Progenitor cell of endocrine pancreas (in vitro differentiated cells): ENCODE results near the gene SND1. TPM values are rescaled to one million over a fixed set of nuclear protein-coding genes. Genes with fewer than 3 reads are reported as not detected.
A peak's percentile ranks its signal among the peaks of the same experiment; 100 is the strongest.
"Not testable (repeated sequence)": the region's sequence is repeated elsewhere in the genome, so short reads cannot be mapped to it uniquely, and the experiment has no call there.

ENCODE experiments used
- DNase-seq: peaks from one replicate; pipeline ENCODE4 v3.0.0; 2021; ENCODE audit warnings: low spot score; ENCODE audit not compliant: unreplicated experiment
- H3K27ac Mint-ChIP-seq: 2 replicates; pipeline ENCODE4 v1.8.0; 2021; ENCODE audit warnings: mild to moderate bottlenecking, moderate library complexity, mixed read lengths
- H3K27me3 Mint-ChIP-seq: 2 replicates; pipeline ENCODE4 v1.8.0; 2021; ENCODE audit warnings: mixed read lengths
- H3K36me3 Mint-ChIP-seq: 2 replicates; pipeline ENCODE4 v1.8.0; 2022; ENCODE audit warnings: mixed read lengths; ENCODE audit not compliant: insufficient read depth
- H3K4me1 Mint-ChIP-seq: 2 replicates; pipeline ENCODE4 v1.8.0; 2021; ENCODE audit warnings: low read depth, mixed read lengths
- H3K4me3 Mint-ChIP-seq: 2 replicates; pipeline ENCODE4 v1.8.0; 2021; ENCODE audit warnings: low read depth, mild to moderate bottlenecking, moderate library complexity, mixed read lengths
- H3K9me3 Mint-ChIP-seq: 2 replicates; pipeline ENCODE4 v1.8.0; 2021; ENCODE audit warnings: low read depth, mixed read lengths
- CTCF ChIP-seq: fragments of 200-600 bp; sonication (generic); IDR thresholded peaks from one replicate; pipeline ENCODE4 v1.5.0; 2021; ENCODE audit warnings: antibody characterized with exemption, mild to moderate bottlenecking; ENCODE audit not compliant: unreplicated experiment
- total RNA-seq: library from RNA; stranded (reverse); gene quantifications from 2 replicates; pipeline ENCODE4 v1.2.1, GENCODE V29; 2021

SND1 gene
- total RNA-seq, 1 donor from 2014 or later: 213 TPM

GRCh38 chr7:128102490-128103291 lies 450.7 kb downstream of the SND1 start:
- no peak for DNase-seq
- Mint-ChIP-seq H3K27me3 (peaks cover 61% of the 10 kb centered on the region), H3K27ac (no peak overlapping the region), H3K36me3 (peaks cover 2% of the 10 kb centered on the region), H3K4me1 (peaks cover 3% of the 10 kb centered on the region), H3K4me3 (no peak overlapping the region), H3K9me3 (no peaks in the 10 kb centered on the region)
- no peak for TF ChIP-seq CTCF

- peak overlapping the region; percentile 74 for H3K27ac Mint-ChIP-seq
- TF ChIP-seq CTCF: no peak
- no peaks in the 10 kb centered on the region for H3K9me3 Mint-ChIP-seq
- H3K27me3 Mint-ChIP-seq: peaks cover 67% of the 10 kb centered on the region
- DNase-seq: no peak
- peaks cover 3% of the 10 kb centered on the region for H3K4me1 Mint-ChIP-seq
- H3K4me3 Mint-ChIP-seq: peak overlapping the region; percentile 56
- peaks cover 2% of the 10 kb centered on the region for H3K36me3 Mint-ChIP-seq
These were observed 451.6 kb downstream of the SND1 start for GRCh38 chr7:128103498-128104107.

GRCh38 chr7:128104108-128104742 lies 452.2 kb downstream of the SND1 start:
- Mint-ChIP-seq H3K4me3 (peak overlapping the region; percentile 60), H3K4me1 (peaks cover 3% of the 10 kb centered on the region), H3K9me3 (no peaks in the 10 kb centered on the region), H3K27me3 (peaks cover 73% of the 10 kb centered on the region), H3K36me3 (peaks cover 2% of the 10 kb centered on the region), H3K27ac (peak overlapping the region; percentile 39)
- TF ChIP-seq CTCF: no peak
- DNase-seq: no peak

GRCh38 chr7:128105228-128106022 lies 453.4 kb downstream of the SND1 start:
- Mint-ChIP-seq H3K4me3 (no peak overlapping the region), H3K4me1 (peaks cover 3% of the 10 kb centered on the region), H3K9me3 (no peaks in the 10 kb centered on the region), H3K36me3 (peaks cover 2% of the 10 kb centered on the region), H3K27me3 (peaks cover 72% of the 10 kb centered on the region), H3K27ac (no peak overlapping the region)
- TF ChIP-seq CTCF: no peak
- no peak for DNase-seq

- Mint-ChIP-seq H3K27me3 (peaks cover 59% of the 10 kb centered on the region), H3K4me3 (no peak overlapping the region), H3K4me1 (peaks cover 3% of the 10 kb centered on the region), H3K27ac (peak overlapping the region; percentile 65), H3K36me3 (peaks cover 2% of the 10 kb centered on the region), H3K9me3 (no peaks in the 10 kb centered on the region)
- no peak for TF ChIP-seq CTCF
- no peak for DNase-seq
These were observed 454.8 kb downstream of the SND1 start for GRCh38 chr7:128106821-128107220.

- not testable (repeated sequence) for H3K4me1 Mint-ChIP-seq, DNase-seq, H3K9me3 Mint-ChIP-seq, H3K36me3 Mint-ChIP-seq, H3K4me3 Mint-ChIP-seq, H3K27ac Mint-ChIP-seq
- peaks cover 56% of the 10 kb centered on the region for H3K27me3 Mint-ChIP-seq
These were observed 455.5 kb downstream of the SND1 start for GRCh38 chr7:128107516-128107915.
